ENCODE results near the gene CCDC184.
"Not testable (repeated sequence)": the region's sequence is repeated elsewhere in the genome, so short reads cannot be mapped to it uniquely, and the experiment has no call there.

Gene CCDC184

DNA sequence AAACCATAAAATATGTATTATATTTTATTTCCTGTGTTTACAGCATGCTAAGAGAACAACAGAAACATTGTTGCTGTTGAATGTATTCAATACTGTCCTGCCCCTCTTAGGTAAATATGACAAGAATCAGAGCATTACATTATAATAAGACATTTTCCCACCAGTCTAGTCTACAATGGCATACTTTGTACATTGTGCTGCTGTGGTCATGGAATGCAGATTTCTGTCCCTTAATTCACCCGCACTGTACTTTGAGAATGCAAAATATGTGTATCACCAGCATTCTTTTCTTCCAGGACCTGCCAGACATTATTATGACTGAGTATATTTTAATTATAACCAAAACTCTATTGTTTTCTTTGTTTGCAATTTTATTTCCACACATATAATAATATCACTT, 36.2 kb downstream of the CCDC184 start:
- no peaks in the 10 kb centered on the region for H3K9me3 Mint-ChIP-seq
- TF ChIP-seq, protein P1, sequence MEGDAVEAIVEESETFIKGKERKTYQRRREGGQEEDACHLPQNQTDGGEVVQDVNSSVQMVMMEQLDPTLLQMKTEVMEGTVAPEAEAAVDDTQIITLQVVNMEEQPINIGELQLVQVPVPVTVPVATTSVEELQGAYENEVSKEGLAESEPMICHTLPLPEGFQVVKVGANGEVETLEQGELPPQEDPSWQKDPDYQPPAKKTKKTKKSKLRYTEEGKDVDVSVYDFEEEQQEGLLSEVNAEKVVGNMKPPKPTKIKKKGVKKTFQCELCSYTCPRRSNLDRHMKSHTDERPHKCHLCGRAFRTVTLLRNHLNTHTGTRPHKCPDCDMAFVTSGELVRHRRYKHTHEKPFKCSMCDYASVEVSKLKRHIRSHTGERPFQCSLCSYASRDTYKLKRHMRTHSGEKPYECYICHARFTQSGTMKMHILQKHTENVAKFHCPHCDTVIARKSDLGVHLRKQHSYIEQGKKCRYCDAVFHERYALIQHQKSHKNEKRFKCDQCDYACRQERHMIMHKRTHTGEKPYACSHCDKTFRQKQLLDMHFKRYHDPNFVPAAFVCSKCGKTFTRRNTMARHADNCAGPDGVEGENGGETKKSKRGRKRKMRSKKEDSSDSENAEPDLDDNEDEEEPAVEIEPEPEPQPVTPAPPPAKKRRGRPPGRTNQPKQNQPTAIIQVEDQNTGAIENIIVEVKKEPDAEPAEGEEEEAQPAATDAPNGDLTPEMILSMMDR (IDR thresholded peaks at IDR 0.05): no peak
- H3K4me1 Mint-ChIP-seq: no peaks in the 10 kb centered on the region
- peaks cover 22% of the 10 kb centered on the region for H3K27me3 Mint-ChIP-seq (ENCODE audit: low read depth, poor library complexity)
- no peaks in the 10 kb centered on the region for H3K36me3 Mint-ChIP-seq (ENCODE audit: low read depth)
- DNase-seq: no peak
- no peak overlapping the region for H3K27ac Mint-ChIP-seq
- H3K4me3 Mint-ChIP-seq: no peak overlapping the region

DNA sequence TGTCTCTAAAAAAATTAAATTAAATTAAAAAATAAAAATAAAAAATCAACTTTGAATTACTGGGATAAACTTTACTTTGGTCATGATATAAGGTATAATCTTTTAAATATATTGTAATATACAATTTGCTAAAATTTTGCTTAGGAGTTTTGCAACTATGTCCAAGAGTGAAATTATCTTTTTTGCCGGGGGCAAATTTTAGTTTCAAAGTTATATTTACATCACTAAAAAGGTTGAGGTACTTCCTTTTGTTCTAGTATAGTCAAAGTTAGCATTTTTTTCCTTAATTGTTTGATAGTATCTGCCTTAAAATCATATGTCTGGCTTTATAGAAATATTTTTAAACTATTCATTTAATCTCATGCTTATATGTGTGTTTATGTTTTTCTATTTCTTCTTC, 37.3 kb downstream of the CCDC184 start:
- TF ChIP-seq, protein P1 (IDR thresholded peaks at IDR 0.05): no peak
- Mint-ChIP-seq H3K27me3 (ENCODE audit: low read depth, poor library complexity) (peaks cover 22% of the 10 kb centered on the region), H3K4me3 (no peak overlapping the region), H3K36me3 (ENCODE audit: low read depth) (no peaks in the 10 kb centered on the region), H3K9me3 (no peaks in the 10 kb centered on the region), H3K27ac (no peak overlapping the region), H3K4me1 (no peaks in the 10 kb centered on the region)
- DNase-seq: no peak

DNA sequence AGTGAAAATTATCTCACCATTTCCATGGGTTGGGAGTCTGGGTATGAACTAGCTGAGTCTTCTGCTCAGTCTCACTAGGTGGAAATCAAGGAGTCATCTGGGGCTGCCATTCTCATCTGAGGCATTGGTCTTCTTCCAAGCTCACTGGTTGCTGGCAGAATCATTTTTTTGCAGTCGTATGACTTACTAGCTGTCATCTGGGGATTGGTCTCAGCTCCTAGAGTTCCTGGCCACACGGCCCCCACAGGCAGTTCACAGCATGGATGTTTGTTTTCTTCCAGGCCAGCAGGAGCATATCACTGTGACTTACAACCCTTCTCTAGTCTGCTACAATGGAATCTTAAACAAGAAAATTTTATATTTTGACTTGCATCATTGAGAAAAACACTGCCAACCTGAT, 38.2 kb downstream of the CCDC184 start:
- no peak overlapping the region for H3K27ac Mint-ChIP-seq
- H3K9me3 Mint-ChIP-seq: peaks cover 2% of the 10 kb centered on the region
- H3K4me3 Mint-ChIP-seq: no peak overlapping the region
- peaks cover 28% of the 10 kb centered on the region for H3K27me3 Mint-ChIP-seq (ENCODE audit: low read depth, poor library complexity)
- no peaks in the 10 kb centered on the region for H3K4me1 Mint-ChIP-seq
- no peaks in the 10 kb centered on the region for H3K36me3 Mint-ChIP-seq (ENCODE audit: low read depth)
- no peak for DNase-seq
- TF ChIP-seq, protein P1 (IDR thresholded peaks at IDR 0.05): no peak

DNA sequence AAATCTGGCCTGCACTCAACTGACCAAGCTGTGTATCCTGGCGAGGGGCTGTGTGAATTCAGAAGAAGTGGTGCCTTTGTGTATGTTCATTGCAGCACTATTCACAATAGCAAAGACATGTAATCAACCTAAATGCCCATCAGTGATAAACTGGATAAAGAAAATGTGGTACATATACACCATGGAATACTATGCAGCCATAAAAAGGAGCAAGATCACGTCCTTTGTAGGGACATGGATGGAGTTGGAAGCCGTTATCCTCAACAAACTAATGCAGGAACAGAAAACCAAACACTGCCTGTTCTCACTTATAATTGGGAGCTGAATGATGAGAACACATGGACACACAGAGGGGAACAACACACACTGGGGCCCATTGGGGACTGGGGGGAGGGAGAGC, 41.1 kb downstream of the CCDC184 start:
- Mint-ChIP-seq H3K9me3 (peaks cover 26% of the 10 kb centered on the region), H3K27me3 (ENCODE audit: low read depth, poor library complexity) (peaks cover 20% of the 10 kb centered on the region)
- not testable (repeated sequence) for H3K36me3 Mint-ChIP-seq (ENCODE audit: low read depth); H3K27ac Mint-ChIP-seq; H3K4me1 Mint-ChIP-seq; H3K4me3 Mint-ChIP-seq; DNase-seq

DNA sequence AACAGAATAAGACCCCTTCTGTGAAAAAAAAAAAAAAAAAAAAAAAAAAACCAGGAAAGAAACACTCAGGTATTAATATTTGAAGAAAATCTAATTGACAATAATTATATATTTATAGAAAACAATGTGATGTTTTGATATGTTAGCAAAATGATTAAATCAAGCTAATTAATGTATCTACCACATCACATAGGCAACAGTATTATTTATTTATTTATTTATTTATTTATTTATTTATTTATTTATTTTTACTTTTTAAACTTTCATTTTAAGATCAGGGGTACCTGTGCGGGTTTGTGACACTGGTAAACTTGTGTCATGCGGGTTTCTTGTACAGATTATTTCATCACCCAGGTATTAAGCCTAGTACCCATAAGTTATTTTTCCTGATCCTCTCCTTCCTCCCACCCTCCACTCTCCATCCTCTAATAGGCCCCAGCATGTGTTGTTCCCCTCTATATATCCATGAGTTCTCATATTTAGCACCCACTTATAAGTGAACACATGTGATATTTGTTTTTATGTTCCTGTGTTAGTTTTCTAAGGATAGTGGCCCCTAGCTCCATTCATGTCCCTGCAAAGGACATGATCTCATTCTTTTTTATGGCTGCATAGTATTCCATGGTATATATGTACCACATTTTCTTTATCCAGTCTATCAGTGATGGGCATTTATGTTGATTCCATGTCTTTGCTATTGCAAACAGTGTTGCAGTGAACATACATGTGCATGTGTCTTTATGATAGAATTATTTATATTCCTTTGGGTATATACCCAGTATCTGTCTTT, 47.9 kb downstream of the CCDC184 start:
- not testable (repeated sequence) for H3K27ac Mint-ChIP-seq; DNase-seq; H3K4me1 Mint-ChIP-seq; H3K4me3 Mint-ChIP-seq; H3K36me3 Mint-ChIP-seq (ENCODE audit: low read depth)
- H3K27me3 Mint-ChIP-seq (ENCODE audit: low read depth, poor library complexity): peaks cover 11% of the 10 kb centered on the region
- H3K9me3 Mint-ChIP-seq: peaks cover 34% of the 10 kb centered on the region
